H1 (cell line): Measurements from ENCODE around the gene CHAT. TPM values are rescaled to one million over a fixed set of nuclear protein-coding genes. Genes with fewer than 3 reads are reported as not detected.

Experiments
- CTCF ChIA-PET: fragments of 300-600 bp; sonication (Branson Sonifier 250); formaldehyde crosslinking; loops from one replicate; lab custom pipeline; 2021; ENCODE audit not compliant: partially characterized antibody; lab: Charles Lee
- POLR2A ChIA-PET: fragments of 300-600 bp; sonication (Branson Sonifier 250); formaldehyde crosslinking; loops from one replicate; lab custom pipeline; 2021; ENCODE audit warnings: inconsistent platforms; ENCODE audit not compliant: partially characterized antibody; lab: Charles Lee
- DNase-seq, 2 experiments: peaks; one replicate each; pipeline versions ENCODE4 v3.0.0 to v3.0.0-alpha.2; 2010 to 2022; ENCODE audit warnings: low spot score in 2 of 2, low read depth in 1 of 2, mixed read lengths in 1 of 2
- FAIRE-seq: peaks from 2 replicates; lab custom pipeline; 2011; peaks lifted over from hg19 to GRCh38; lab: Jason Lieb, UNC
- H2AFZ ChIP-seq: 2 replicates; pipeline ENCODE4 v1.8.1; 2012; ENCODE audit warnings: low read length, inconsistent platforms
- H2AK5ac ChIP-seq: 2 replicates; pipeline ENCODE4 v1.6.1; 2013; ENCODE audit warnings: low read depth, low read length
- H2BK120ac ChIP-seq: replicated peaks from 2 replicates; pipeline ENCODE3; 2013; ENCODE audit warnings: low read depth, low read length, inconsistent platforms
- H2BK12ac ChIP-seq: 2 replicates; pipeline ENCODE4 v1.6.1; 2013; ENCODE audit warnings: low read depth, low read length
- H2BK15ac ChIP-seq: 2 replicates; pipeline ENCODE4 v1.6.1; 2013; ENCODE audit warnings: low read length
- H2BK20ac ChIP-seq: 2 replicates; pipeline ENCODE4 v1.6.1; 2013; ENCODE audit warnings: low read length
- H2BK5ac ChIP-seq: 2 replicates; pipeline ENCODE4 v1.6.1; 2013; ENCODE audit warnings: low read depth, low read length
- H3K14ac ChIP-seq: 2 replicates; pipeline ENCODE4 v1.6.1; 2013; ENCODE audit warnings: inconsistent platforms; ENCODE audit not compliant: insufficient read length
- H3K18ac ChIP-seq: 2 replicates; pipeline ENCODE4 v1.6.1; 2013; ENCODE audit warnings: low read length; ENCODE audit errors: extremely low read depth
- H3K23ac ChIP-seq: 2 replicates; pipeline ENCODE4 v1.6.1; 2013; ENCODE audit warnings: inconsistent platforms; ENCODE audit not compliant: insufficient read length
- H3K23me2 ChIP-seq: 2 replicates; pipeline ENCODE4 v1.6.1; 2013; ENCODE audit warnings: low read depth, low read length
- H3K27ac ChIP-seq: 2 replicates; pipeline ENCODE4 v1.6.1; 2011; ENCODE audit warnings: low read depth, low read length, inconsistent platforms
- H3K27me3 ChIP-seq, 4 experiments: replicated peaks in 1 of 4; 1 replicate in 1 of 4; 2 replicates in 3 of 4; pipeline versions ENCODE4 v1.6.1 to v1.8.1; 2011 to 2013; ENCODE audit warnings: low read length in 3 of 4, mild to moderate bottlenecking in 3 of 4, inconsistent platforms in 2 of 4, mixed read lengths in 2 of 4, moderate library complexity in 1 of 4; ENCODE audit not compliant: control insufficient read depth in 3 of 4, insufficient read depth in 3 of 4; ENCODE audit errors: extremely low read depth in 1 of 4
- H3K36me3 ChIP-seq, 4 experiments: 2 replicates each; pipeline versions ENCODE4 v1.6.1 to v1.8.1; 2011 to 2013; ENCODE audit warnings: mild to moderate bottlenecking in 4 of 4, low read length in 3 of 4, moderate library complexity in 2 of 4, control low read depth in 1 of 4, inconsistent platforms in 1 of 4; ENCODE audit not compliant: insufficient read depth in 4 of 4, control insufficient read depth in 2 of 4
- H3K4ac ChIP-seq: replicated peaks from 2 replicates; pipeline ENCODE3; 2013; ENCODE audit warnings: low read length, low read depth, mixed read lengths, inconsistent platforms; ENCODE audit not compliant: insufficient read length
- H3K4me1 ChIP-seq, 4 experiments: replicated peaks in 1 of 4; 1 replicate in 1 of 4; 2 replicates in 3 of 4; pipeline versions ENCODE4 v1.6.1 to v1.8.1; 2011 to 2013; ENCODE audit warnings: low read length in 3 of 4, inconsistent platforms in 2 of 4, mixed read lengths in 1 of 4; ENCODE audit not compliant: insufficient read depth in 4 of 4, control insufficient read depth in 3 of 4
- H3K4me2 ChIP-seq, 2 experiments: 2 replicates each; pipeline versions ENCODE4 v1.6.1 to v1.8.1; 2011 to 2013; ENCODE audit warnings: low read depth in 2 of 2, low read length in 2 of 2, control low read depth in 1 of 2, inconsistent platforms in 1 of 2, mild to moderate bottlenecking in 1 of 2; ENCODE audit not compliant: insufficient read depth in 1 of 2
- H3K4me3 ChIP-seq, 4 experiments: fragments of 200-600, 300-600 bp in 1 of 4; sonication (generic), shearing (Covaris generic), sonication (Bioruptor Twin) in 1 of 4; 2 replicates each; pipeline versions ENCODE4 v1.5.1 to v1.8.1; 2011 to 2016; ENCODE audit warnings: low read length in 4 of 4, low read depth in 3 of 4, control low read depth in 2 of 4, inconsistent platforms in 2 of 4, mild to moderate bottlenecking in 2 of 4, mixed read lengths in 1 of 4, moderate library complexity in 1 of 4; ENCODE audit not compliant: insufficient read depth in 2 of 4; ENCODE audit errors: extremely low read depth in 1 of 4
- H3K56ac ChIP-seq: replicated peaks from 2 replicates; pipeline ENCODE3; 2013; ENCODE audit warnings: low read depth, mild to moderate bottlenecking, mixed read lengths, low read length, inconsistent platforms; ENCODE audit not compliant: insufficient read length
- H3K79me1 ChIP-seq: 2 replicates; pipeline ENCODE4 v1.6.1; 2013; ENCODE audit warnings: low read depth, low read length, control low read depth
- H3K79me2 ChIP-seq, 2 experiments: 2 replicates each; pipeline versions ENCODE4 v1.6.1 to v1.8.1; 2012 to 2013; ENCODE audit warnings: low read length in 2 of 2, mild to moderate bottlenecking in 2 of 2, inconsistent platforms in 1 of 2; ENCODE audit not compliant: insufficient read depth in 2 of 2, control insufficient read depth in 1 of 2
- H3K9ac ChIP-seq, 4 experiments: replicated peaks in 1 of 4; 1 replicate in 1 of 4; 2 replicates in 3 of 4; pipeline versions ENCODE4 v1.6.1 to v1.8.1; 2011 to 2013; ENCODE audit warnings: low read depth in 3 of 4, low read length in 3 of 4, control low read depth in 2 of 4, mild to moderate bottlenecking in 2 of 4, moderate library complexity in 2 of 4, inconsistent platforms in 1 of 4; ENCODE audit errors: extremely low read depth in 1 of 4
- H3K9me3 ChIP-seq, 2 experiments: 2 replicates each; pipeline versions ENCODE4 v1.6.1 to v1.8.1; 2012 to 2013; ENCODE audit warnings: mild to moderate bottlenecking in 2 of 2, moderate library complexity in 2 of 2, control low read depth in 1 of 2, inconsistent platforms in 1 of 2, low read depth in 1 of 2, low read length in 1 of 2, mixed read lengths in 1 of 2; ENCODE audit not compliant: insufficient read depth in 2 of 2
- H4K20me1 ChIP-seq, 2 experiments: replicated peaks in 1 of 2; 2 replicates each; pipeline versions ENCODE3 to v1.8.1; 2011 to 2013; ENCODE audit warnings: inconsistent platforms in 2 of 2, low read length in 2 of 2, mild to moderate bottlenecking in 1 of 2; ENCODE audit not compliant: insufficient read depth in 2 of 2, control insufficient read depth in 1 of 2
- H4K5ac ChIP-seq: 2 replicates; pipeline ENCODE4 v1.6.1; 2013; ENCODE audit warnings: low read length, low read depth, mixed read lengths, inconsistent platforms; ENCODE audit not compliant: insufficient read length
- H4K8ac ChIP-seq: 2 replicates; pipeline ENCODE4 v1.8.0; 2013; ENCODE audit warnings: mild to moderate bottlenecking, moderate library complexity, low read length, inconsistent platforms; ENCODE audit not compliant: insufficient read depth; ENCODE audit errors: extremely low read depth
- H4K91ac ChIP-seq: replicated peaks from 2 replicates; pipeline ENCODE3; 2013; ENCODE audit warnings: low read length, mixed read lengths, inconsistent platforms; ENCODE audit not compliant: insufficient read length
- HDAC2 ChIP-seq, 2 experiments: fragments of 300-600 bp in 1 of 2; sonication (generic) in 1 of 2; IDR thresholded peaks; 2 replicates each; pipeline ENCODE4 v1.6.1; 2011 to 2012; ENCODE audit warnings: low read depth in 2 of 2, low read length in 2 of 2, mild to moderate bottlenecking in 2 of 2, moderate library complexity in 2 of 2, borderline replicate concordance in 1 of 2, inconsistent platforms in 1 of 2
- WGBS, 2 experiments: shearing (Covaris generic) in 1 of 2; methylation state at CpG; one replicate each; pipeline versions ENCODE4 v1.1.6 to v1.1.7; 2013 to 2015; ENCODE audit warnings: low lambda C conversion rate in 2 of 2, mixed read lengths in 2 of 2, inconsistent platforms in 1 of 2, low coverage in 1 of 2, missing lambda C conversion rate in 1 of 2; ENCODE audit not compliant: insufficient replicate concordance in 2 of 2, insufficient coverage in 1 of 2, insufficient read length in 1 of 2; ENCODE audit errors: extremely low coverage in 1 of 2, missing lambda C conversion rate in 1 of 2; 5-methylcytosine and 5-hydroxymethylcytosine counted together
- polyA plus RNA-seq, 7 experiments: library from polyadenylated mRNA; depleted of rRNA in 3 of 7; stranded (reverse) in 5 of 7; unstranded in 2 of 7; fragments of >200 nt in 5 of 7; fragments of 200-250 nt in 2 of 7; gene quantifications; 1 replicate in 5 of 7; 2 replicates in 1 of 7; 4 replicates in 1 of 7; pipeline versions ENCODE4 v1.2.1 to v1.2.3, GENCODE V29; 2011 to 2013; ENCODE audit warnings: missing spikeins in 2 of 7, mixed read lengths in 2 of 7
- total RNA-seq: library from RNA; stranded (reverse); fragmentation: NEBNext Ultra II Directional; extraction: Animal tissue kit (Norgen Biotek cat#: 25700); gene quantifications from 2 replicates; pipeline ENCODE4 v1.2.1, GENCODE V29; 2021

CHAT gene
- total and polyA plus RNA-seq, 2 of the 8 experiments (the other 6 are each of a cell fraction or from before 2014, with no cell fraction given): not detected

DNA sequence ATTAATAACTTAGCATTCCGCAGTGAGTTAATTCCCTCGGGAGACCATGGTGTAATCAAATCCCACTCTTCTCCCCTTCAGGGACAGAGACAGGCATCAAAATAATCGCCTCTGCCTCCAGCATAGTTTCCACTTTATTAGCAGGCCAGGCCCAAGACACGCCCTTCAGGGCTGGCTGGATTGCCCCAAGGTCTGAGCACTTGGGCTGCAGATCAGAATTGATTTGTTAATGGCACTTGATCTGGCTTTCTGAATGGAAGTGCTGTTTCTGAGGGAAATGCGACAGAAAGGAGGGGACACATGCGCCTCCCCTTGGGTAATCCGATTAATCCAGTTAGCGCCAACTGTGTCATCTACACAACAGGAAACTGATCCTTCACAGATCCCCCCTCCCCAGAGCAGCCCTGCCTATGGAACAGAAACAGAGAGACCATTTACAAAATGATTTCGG lies 15.6 kb downstream of the CHAT start:
- TF ChIP-seq HDAC2 (IDR thresholded peaks at IDR 0.05; ENCODE audit: borderline replicate concordance in 1 of 2, low read depth in 2 of 2, low read length in 2 of 2): no peak

More for the DNA sequence above, 15.6 kb downstream of the CHAT start:
- no peak overlapping the region for H4K8ac ChIP-seq
- H2BK120ac ChIP-seq: no peak overlapping the region
- FAIRE-seq (no peak), DNase-seq (no peak)
- no peak overlapping the region for H3K18ac ChIP-seq
- H3K23me2 ChIP-seq: peaks cover 4% of the 10 kb centered on the region; the same call in 1 of the 2 replicates
- H2BK15ac ChIP-seq: no peak overlapping the region
- H3K14ac ChIP-seq: no peak overlapping the region
- H3K4me2 ChIP-seq: no peak overlapping the region
- ChIA-PET CTCF (interaction anchor here (1.4 kb wide), 1 partner anchor 13 kb away, joined by 3 read pairs; no protein-coding TSS in a partner anchor), POLR2A (no interaction called here)
- no peak overlapping the region for H3K56ac ChIP-seq
- no peaks in the 10 kb centered on the region for H3K36me3 ChIP-seq
- H2BK12ac ChIP-seq: no peak overlapping the region
- H3K4me3 ChIP-seq: no peak overlapping the region
- H3K4ac ChIP-seq: no peak overlapping the region
- no peaks in the 10 kb centered on the region; a peak in 2 of 7 replicates for H3K4me1 ChIP-seq
- no peaks in the 10 kb centered on the region for H3K79me1 ChIP-seq
- WGBS, 2 experiments: 89% methylated on average over 9 of the region's 9 CpGs; no CpG with 5 or more reads in 1 of the 2 experiments
- peaks cover 0 to 2% (median 1%) of the 10 kb centered on the region in 4 experiments; a peak in 3 of 7 replicates for H3K27me3 ChIP-seq
- H3K79me2 ChIP-seq: no peaks in the 10 kb centered on the region
- H3K27ac ChIP-seq: no peak overlapping the region
- H3K23ac ChIP-seq: no peak overlapping the region
- H4K91ac ChIP-seq: no peak overlapping the region
- H3K9me3 ChIP-seq: no peaks in the 10 kb centered on the region
- H2BK20ac ChIP-seq: no peak overlapping the region
- H2AFZ ChIP-seq: no peak overlapping the region
- H2AK5ac ChIP-seq: no peak overlapping the region
- H2BK5ac ChIP-seq: no peak overlapping the region
- H3K9ac ChIP-seq: no peak overlapping the region
- H4K5ac ChIP-seq: no peak overlapping the region
- peaks cover 0 to 2% of the 10 kb centered on the region in 2 experiments for H4K20me1 ChIP-seq
